GM18519 (cell line): ENCODE data around the gene OR6P1.

Experiments used
- ATAC-seq: cut with Tn5 transposase; IDR thresholded peaks from one replicate; pipeline ENCODE4 v1.9.1; 2021; ENCODE audit warnings: mild to moderate bottlenecking, moderate library complexity; ENCODE audit not compliant: unreplicated experiment, low FRiP score

Gene OR6P1, protein sequence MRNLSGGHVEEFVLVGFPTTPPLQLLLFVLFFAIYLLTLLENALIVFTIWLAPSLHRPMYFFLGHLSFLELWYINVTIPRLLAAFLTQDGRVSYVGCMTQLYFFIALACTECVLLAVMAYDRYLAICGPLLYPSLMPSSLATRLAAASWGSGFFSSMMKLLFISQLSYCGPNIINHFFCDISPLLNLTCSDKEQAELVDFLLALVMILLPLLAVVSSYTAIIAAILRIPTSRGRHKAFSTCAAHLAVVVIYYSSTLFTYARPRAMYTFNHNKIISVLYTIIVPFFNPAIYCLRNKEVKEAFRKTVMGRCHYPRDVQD

GRCh38 chr1:158570480-158570879 lies at the start of gene OR6P1:
TSS of gene OR6P1 (minus strand) at chr1:158570580. CDS start at chr1:158563604, 6,976 bp downstream.
- no peak for ATAC-seq

DNA sequence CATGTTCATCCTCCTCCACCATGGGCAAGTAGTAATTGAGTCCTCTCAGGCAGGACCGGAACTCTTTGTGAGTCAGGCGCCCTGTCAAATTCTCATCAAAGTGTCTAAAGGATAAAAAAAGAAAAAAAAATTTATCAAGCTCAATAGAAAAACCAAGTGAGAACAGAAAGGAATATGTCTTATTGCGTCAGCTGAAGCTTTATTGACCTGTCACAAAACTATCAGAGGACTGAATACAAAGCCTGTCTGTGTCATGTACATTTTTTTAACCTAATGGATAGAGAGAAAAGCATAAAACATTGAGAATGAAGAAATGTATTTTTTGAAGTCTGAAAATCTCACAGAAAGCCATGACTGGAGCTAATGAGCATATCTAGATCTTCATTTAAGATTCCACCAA lies 43.4 kb upstream of the OR6P1 start:
- no peak for ATAC-seq

- no peak for ATAC-seq
These were observed 41.5 kb upstream of the OR6P1 start for GRCh38 chr1:158611916-158612315.

GRCh38 chr1:158607296-158607695 lies 36.9 kb upstream of the OR6P1 start:
- ATAC-seq = no peak

- no peak for ATAC-seq
These were observed 34.6 kb upstream of the OR6P1 start, which contains the start of gene OR10Z1 for GRCh38 chr1:158604968-158605367. TSS of gene OR10Z1 (plus strand) at chr1:158605268. CDS start at chr1:158606439, 1,171 bp downstream.

GRCh38 chr1:158600735-158601134 lies 30.4 kb upstream of the OR6P1 start:
- no peak for ATAC-seq

- ATAC-seq = no peak
These were observed 16.6 kb upstream of the OR6P1 start for GRCh38 chr1:158586942-158587341.

DNA sequence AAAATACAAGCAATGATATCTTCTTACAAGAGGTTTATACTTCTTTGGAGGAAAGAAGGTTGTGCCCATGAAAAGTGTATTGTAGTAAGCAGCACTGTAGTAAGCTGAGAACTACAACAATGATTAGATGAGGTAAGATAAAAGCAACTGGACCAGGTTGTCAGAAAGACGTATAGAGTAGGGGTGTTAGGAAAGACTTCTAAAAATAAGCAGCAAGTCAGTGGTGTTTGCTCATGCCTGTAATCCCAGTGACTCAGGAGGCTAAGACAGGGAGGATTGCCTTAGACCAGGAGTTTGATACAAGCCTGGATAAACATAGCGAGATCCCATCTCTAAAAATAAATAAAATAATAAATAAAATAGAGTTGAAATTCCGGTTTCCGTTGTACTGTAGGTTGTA lies 13.6 kb upstream of the OR6P1 start:
- ATAC-seq = no peak

- no peak for ATAC-seq
These were observed 9.4 kb upstream of the OR6P1 start, which contains the start of gene OR10X1 for GRCh38 chr1:158579733-158580132. TSS of gene OR10X1 (minus strand) at chr1:158579899. CDS start at chr1:158579899, 0 bp downstream.

DNA sequence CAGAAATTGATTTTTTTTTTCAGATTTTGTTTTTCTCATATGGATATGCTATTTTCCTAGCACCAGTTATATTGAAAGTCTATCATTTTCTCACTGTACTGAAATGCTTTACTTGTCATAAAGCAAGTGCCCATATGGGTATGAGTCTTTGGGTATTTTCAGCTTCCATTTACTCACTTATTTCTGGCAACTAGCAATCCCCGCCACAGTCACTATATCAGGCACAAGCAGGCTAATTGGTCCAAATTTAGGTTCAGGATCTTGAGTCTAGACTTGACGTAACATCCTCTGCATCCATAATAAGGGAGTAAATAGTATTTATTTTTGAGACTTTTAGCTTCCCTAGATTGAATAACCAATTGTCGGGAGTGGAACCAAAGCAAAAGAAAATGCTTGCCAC lies 7.2 kb upstream of the OR6P1 start:
- no peak for ATAC-seq

- no peak for ATAC-seq
These were observed 1.8 kb upstream of the OR6P1 start for GRCh38 chr1:158572226-158572625.

- ATAC-seq = no peak
These were observed 5.8 kb downstream of the OR6P1 start for GRCh38 chr1:158564608-158565007.

DNA sequence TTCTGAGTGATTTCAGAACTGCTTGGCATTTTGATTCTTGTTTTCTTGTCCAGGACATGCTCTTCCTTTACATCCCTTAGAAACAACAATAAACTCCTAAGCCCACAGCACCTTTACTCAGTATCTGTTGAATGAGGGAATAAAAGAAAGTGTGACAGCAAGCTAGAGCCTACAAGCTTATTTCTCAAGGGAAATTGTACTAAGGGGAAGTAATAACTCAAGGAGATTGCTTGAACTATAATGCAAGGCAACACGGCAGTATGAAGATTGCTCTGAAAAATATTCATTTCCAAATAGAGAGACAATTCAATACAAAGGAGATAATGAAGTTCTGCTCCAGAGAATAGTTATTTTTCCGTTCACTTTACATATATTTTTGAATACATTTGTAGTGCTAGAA lies 6.5 kb downstream of the OR6P1 start:
- no peak for ATAC-seq

DNA sequence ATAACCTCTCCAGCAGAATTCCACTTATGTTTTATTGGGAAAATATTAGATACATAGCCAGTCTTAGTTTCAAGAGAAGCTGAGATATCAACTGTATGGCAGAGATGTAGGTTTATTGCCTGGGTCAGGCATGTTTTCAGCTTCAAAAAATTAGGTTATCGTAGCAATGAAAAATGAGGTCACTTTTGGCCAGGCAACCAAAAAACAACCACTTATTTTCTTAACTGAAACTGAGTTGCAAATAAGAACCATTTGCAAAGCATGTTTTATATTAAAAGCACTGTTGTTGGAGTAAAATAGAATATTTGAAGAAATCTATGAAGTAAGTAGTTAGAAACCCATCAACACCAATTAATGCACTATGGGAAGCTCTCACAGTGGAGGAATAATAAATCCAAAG lies 10.7 kb downstream of the OR6P1 start:
- ATAC-seq = no peak

DNA sequence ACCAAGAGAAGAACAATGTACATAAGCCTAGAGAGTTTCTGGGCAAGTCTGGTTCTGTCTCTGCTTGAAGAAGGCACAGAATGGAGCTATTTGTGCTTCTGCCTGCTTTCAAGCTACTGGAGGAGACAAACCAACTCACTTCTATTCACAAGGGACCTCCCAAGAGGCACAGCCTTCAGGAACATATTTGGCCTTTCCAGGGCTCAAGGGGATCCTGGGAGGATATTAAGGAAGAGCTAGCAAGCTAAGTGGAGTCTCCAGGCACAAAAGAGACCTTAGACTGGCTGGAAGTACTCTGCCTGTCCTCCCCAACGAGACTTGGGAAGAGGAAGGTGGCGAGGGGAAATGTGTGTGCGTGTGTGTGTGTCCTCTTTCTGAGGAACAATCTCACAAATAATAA lies 16.0 kb downstream of the OR6P1 start, which contains the start of gene OR6Y1:
OR6Y1 (minus strand) TSS at position 54 of the 400 bp plus-strand sequence. CDS start 6,300 bp downstream, outside the sequence.
- no peak for ATAC-seq

DNA sequence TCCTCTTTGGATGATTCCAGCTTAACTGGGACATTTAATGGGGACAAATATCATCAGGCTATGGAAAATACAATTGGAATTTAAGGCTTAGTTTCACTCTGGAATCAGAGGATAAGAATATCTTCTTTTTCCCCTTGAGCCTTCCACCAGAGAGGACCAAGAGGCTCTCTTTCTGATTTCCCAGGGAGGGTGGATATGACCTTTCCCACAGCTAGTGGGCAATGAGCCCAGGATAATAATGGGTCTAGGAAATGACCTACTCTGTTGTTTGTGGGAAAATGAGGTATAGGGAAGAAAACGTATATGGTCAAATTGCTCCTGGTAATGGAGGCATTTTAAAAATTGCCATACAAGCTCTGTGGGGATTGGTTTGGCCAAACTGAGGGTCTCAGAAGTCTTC lies 18.1 kb downstream of the OR6P1 start:
- ATAC-seq = no peak

- ATAC-seq = no peak
These were observed 22.8 kb downstream of the OR6P1 start for GRCh38 chr1:158547533-158547932.

DNA sequence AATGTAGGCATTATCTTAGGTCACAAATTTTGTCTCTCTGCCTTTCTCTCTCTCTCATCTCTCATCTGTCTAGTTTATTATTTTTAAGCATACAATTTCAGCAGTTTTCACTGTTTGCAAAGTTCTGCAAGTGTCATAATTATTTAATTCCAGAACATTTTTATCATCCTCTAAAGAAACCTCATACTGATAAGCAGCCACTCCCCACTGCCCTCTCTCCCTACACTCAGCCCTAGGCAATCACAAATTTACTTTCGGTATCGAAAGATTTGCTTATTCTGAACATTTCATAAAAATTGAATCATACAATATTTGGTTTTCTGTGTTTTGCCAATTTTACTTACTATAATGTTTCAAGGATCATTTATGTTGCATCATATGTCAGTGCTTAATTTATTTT lies 32.8 kb downstream of the OR6P1 start:
- no peak for ATAC-seq

- no peak for ATAC-seq
These were observed 35.9 kb downstream of the OR6P1 start for GRCh38 chr1:158534496-158534895.

- no peak for ATAC-seq
These were observed 43.1 kb downstream of the OR6P1 start for GRCh38 chr1:158527190-158527815.

DNA sequence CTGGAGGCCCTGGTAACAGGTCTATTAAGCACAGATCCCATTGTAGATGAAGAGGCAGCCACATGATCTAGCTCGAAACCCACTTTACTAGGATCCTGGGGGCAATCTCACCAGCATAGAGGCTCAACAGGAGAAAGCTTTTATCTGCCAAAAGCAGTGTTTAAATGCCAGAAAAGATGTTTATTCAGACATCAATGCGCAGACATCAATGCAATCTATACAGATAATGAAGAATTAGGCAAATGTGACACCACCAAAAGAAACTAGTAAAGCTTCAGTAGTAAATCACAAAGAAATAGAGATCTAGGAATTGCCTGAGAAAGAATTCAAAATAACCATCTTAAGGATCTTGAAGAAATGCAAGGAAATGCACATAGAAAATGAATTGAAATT lies 48.7 kb downstream of the OR6P1 start:
- ATAC-seq = no peak
